Femur (tissue), 1 donor: Measurements from ENCODE around the gene CAPRIN1.
"Not testable (repeated sequence)": the region's sequence is repeated elsewhere in the genome, so short reads cannot be mapped to it uniquely, and the experiment has no call there.

Experiments
- DNase-seq: peaks from one replicate; pipeline ENCODE4 v3.0.0-alpha.2; 2017

Gene CAPRIN1

GRCh38 chr11:34052608-34053160 lies 1.2 kb downstream of the CAPRIN1 start:
- DNase-seq: peak; percentile 50

GRCh38 chr11:34053161-34053686 lies 1.7 kb downstream of the CAPRIN1 start:
- DNase-seq: peak; percentile 86

- DNase-seq: not testable (repeated sequence)
Measured at GRCh38 chr11:34054351-34054750, 2.8 kb downstream of the CAPRIN1 start.

- no peak for DNase-seq
Measured at GRCh38 chr11:34055218-34056000, 3.9 kb downstream of the CAPRIN1 start.

GRCh38 chr11:34056672-34057071 lies 5.1 kb downstream of the CAPRIN1 start:
- no peak for DNase-seq

GRCh38 chr11:34063061-34063795 lies 11.7 kb downstream of the CAPRIN1 start:
- no peak for DNase-seq

GRCh38 chr11:34064291-34064690 lies 12.8 kb downstream of the CAPRIN1 start:
- no peak for DNase-seq

- no peak for DNase-seq
Measured at GRCh38 chr11:34065505-34066203, 14.1 kb downstream of the CAPRIN1 start.

- DNase-seq: not testable (repeated sequence)
Measured at GRCh38 chr11:34066766-34067165, 15.2 kb downstream of the CAPRIN1 start.

GRCh38 chr11:34067383-34068065 lies 16.0 kb downstream of the CAPRIN1 start:
- DNase-seq: no peak

GRCh38 chr11:34068111-34068510 lies 16.6 kb downstream of the CAPRIN1 start:
- no peak for DNase-seq

GRCh38 chr11:34071306-34071705 lies 19.8 kb downstream of the CAPRIN1 start:
- not testable (repeated sequence) for DNase-seq

- no peak for DNase-seq
Measured at GRCh38 chr11:34072041-34072440, 20.5 kb downstream of the CAPRIN1 start.

GRCh38 chr11:34072832-34073231 lies 21.3 kb downstream of the CAPRIN1 start:
- no peak for DNase-seq

- no peak for DNase-seq
Measured at GRCh38 chr11:34074391-34074790, 22.9 kb downstream of the CAPRIN1 start.

GRCh38 chr11:34075178-34075820 lies 23.8 kb downstream of the CAPRIN1 start:
- no peak for DNase-seq

- DNase-seq: no peak
Measured at GRCh38 chr11:34080609-34081008, 29.1 kb downstream of the CAPRIN1 start.

GRCh38 chr11:34084637-34085036 lies 33.1 kb downstream of the CAPRIN1 start:
- no peak for DNase-seq

- no peak for DNase-seq
Measured at GRCh38 chr11:34086554-34087283, 35.2 kb downstream of the CAPRIN1 start.

- DNase-seq: no peak
Measured at GRCh38 chr11:34091825-34092224, 40.3 kb downstream of the CAPRIN1 start.

- not testable (repeated sequence) for DNase-seq
Measured at GRCh38 chr11:34094900-34095299, 43.4 kb downstream of the CAPRIN1 start.
